KMS-11 (cell line): ENCODE results near the gene TMEM94.

Experiments
- H2AFZ ChIP-seq: fragments of 200-600 bp; sonication (generic); 2 replicates; pipeline ENCODE4 v1.6.1; 2016; ENCODE audit warnings: antibody characterized with exemption, mixed run types, low read depth
- H3K27ac ChIP-seq: fragments of 200-600 bp; sonication (generic); 2 replicates; pipeline ENCODE4 v1.6.1; 2016; ENCODE audit warnings: mild to moderate bottlenecking, mixed run types
- H3K27me3 ChIP-seq: fragments of 200-600 bp; sonication (generic); 2 replicates; pipeline ENCODE4 v1.6.1; 2017; ENCODE audit warnings: mild to moderate bottlenecking, low read depth, mixed run types, moderate library complexity; ENCODE audit not compliant: insufficient read depth
- H3K36me3 ChIP-seq: fragments of 200-600 bp; sonication (generic); 2 replicates; pipeline ENCODE4 v1.6.1; 2017; ENCODE audit warnings: mild to moderate bottlenecking, mixed run types; ENCODE audit not compliant: insufficient read depth
- H3K4me1 ChIP-seq: fragments of 200-600 bp; sonication (generic); 2 replicates; pipeline ENCODE4 v1.6.1; 2016; ENCODE audit warnings: mild to moderate bottlenecking, low read depth, mixed run types; ENCODE audit not compliant: poor library complexity, severe bottlenecking
- H3K4me2 ChIP-seq: fragments of 200-600 bp; sonication (generic); 2 replicates; pipeline ENCODE4 v1.7.0; 2016; ENCODE audit warnings: mild to moderate bottlenecking, mixed run types
- H3K4me3 ChIP-seq: fragments of 200-600 bp; sonication (generic); IDR thresholded peaks from 2 replicates; pipeline ENCODE4 v1.6.1; 2017; ENCODE audit warnings: low read depth, low read length, mixed read lengths; ENCODE audit not compliant: insufficient read depth
- H3K79me2 ChIP-seq: fragments of 200-600 bp; sonication (generic); 2 replicates; pipeline ENCODE4 v1.6.1; 2016; ENCODE audit warnings: low read depth, mixed run types; ENCODE audit not compliant: insufficient read depth
- H3K9ac ChIP-seq: fragments of 200-600 bp; sonication (generic); 2 replicates; pipeline ENCODE4 v1.6.1; 2016; ENCODE audit warnings: mild to moderate bottlenecking, mixed run types
- H4K20me1 ChIP-seq: fragments of 200-600 bp; sonication (generic); 2 replicates; pipeline ENCODE4 v1.6.1; 2016; ENCODE audit warnings: mild to moderate bottlenecking, mixed run types; ENCODE audit not compliant: insufficient read depth
- CTCF ChIP-seq: fragments of 200-600 bp; sonication (generic); conservative IDR thresholded peaks from 2 replicates; pipeline ENCODE4 v1.6.1; 2017; ENCODE audit warnings: low read depth, mild to moderate bottlenecking, antibody characterized with exemption, low read length, moderate library complexity, mixed read lengths

Gene TMEM94

GRCh38 chr17:75489511-75489955, 33.1 kb downstream of the TMEM94 start:
- H3K9ac ChIP-seq = no peak overlapping the region
- no peak overlapping the region for H3K4me3 ChIP-seq
- no peak overlapping the region for H3K27ac ChIP-seq
- TF ChIP-seq CTCF = no peak
- H2AFZ ChIP-seq = no peak overlapping the region
- no peak overlapping the region for H3K4me2 ChIP-seq
- H3K27me3 ChIP-seq = no peaks in the 10 kb centered on the region
- H3K4me1 ChIP-seq = no peaks in the 10 kb centered on the region
- H4K20me1 ChIP-seq = no peaks in the 10 kb centered on the region
- H3K79me2 ChIP-seq = no peaks in the 10 kb centered on the region
- H3K36me3 ChIP-seq = no peaks in the 10 kb centered on the region

- no peaks in the 10 kb centered on the region for H4K20me1 ChIP-seq
- H3K4me1 ChIP-seq = no peaks in the 10 kb centered on the region
- H3K27me3 ChIP-seq = no peaks in the 10 kb centered on the region
- TF ChIP-seq CTCF = no peak
- no peak overlapping the region for H3K4me2 ChIP-seq
- H3K4me3 ChIP-seq = no peak overlapping the region
- no peak overlapping the region for H3K9ac ChIP-seq
- H3K36me3 ChIP-seq = no peaks in the 10 kb centered on the region
- H3K27ac ChIP-seq = no peak overlapping the region
- H3K79me2 ChIP-seq = no peaks in the 10 kb centered on the region
- no peak overlapping the region for H2AFZ ChIP-seq
Measured at GRCh38 chr17:75490173-75490743, 33.8 kb downstream of the TMEM94 start.

GRCh38 chr17:75490953-75491649, 34.7 kb downstream of the TMEM94 start:
- Histone ChIP-seq H3K36me3 (no peaks in the 10 kb centered on the region), H3K27me3 (no peaks in the 10 kb centered on the region), H3K4me2 (no peak overlapping the region), H3K79me2 (no peaks in the 10 kb centered on the region), H3K27ac (no peak overlapping the region), H3K9ac (no peak overlapping the region), H3K4me3 (no peak overlapping the region), H3K4me1 (no peaks in the 10 kb centered on the region), H4K20me1 (no peaks in the 10 kb centered on the region), H2AFZ (no peak overlapping the region)
- TF ChIP-seq CTCF = no peak

- Histone ChIP-seq H3K27me3 (no peaks in the 10 kb centered on the region), H2AFZ (no peak overlapping the region), H3K27ac (no peak overlapping the region), H3K36me3 (no peaks in the 10 kb centered on the region), H3K9ac (no peak overlapping the region), H3K79me2 (no peaks in the 10 kb centered on the region), H3K4me2 (no peak overlapping the region), H3K4me1 (no peaks in the 10 kb centered on the region), H4K20me1 (no peaks in the 10 kb centered on the region), H3K4me3 (no peak overlapping the region)
- TF ChIP-seq CTCF = no peak
Measured at GRCh38 chr17:75491680-75492079, 35.2 kb downstream of the TMEM94 start.
